Mesenchymal stem cell (in vitro differentiated cells and primary cell): Measurements from ENCODE around the gene RNF112.

ENCODE experiments used
- DNase-seq: peaks from one replicate; pipeline ENCODE4 v3.0.0-alpha.2; 2013
- H2AFZ ChIP-seq: one replicate; pipeline ENCODE4 v1.6.1; 2013; ENCODE audit warnings: low read depth, mild to moderate bottlenecking, control low read depth, inconsistent platforms, low read length, moderate library complexity
- H2AK5ac ChIP-seq: 2 replicates; pipeline ENCODE4 v1.6.1; 2013; ENCODE audit warnings: low read length, moderate library complexity, mild to moderate bottlenecking, inconsistent platforms; ENCODE audit not compliant: severe bottlenecking
- H2BK120ac ChIP-seq: one replicate; pipeline ENCODE4 v1.6.1; 2013; ENCODE audit warnings: low read depth, mild to moderate bottlenecking, inconsistent platforms, low read length, moderate library complexity
- H2BK12ac ChIP-seq, 2 experiments: one replicate each; pipeline ENCODE4 v1.6.1; 2013; ENCODE audit warnings: inconsistent platforms in 2 of 2, low read length in 2 of 2, mild to moderate bottlenecking in 2 of 2, moderate library complexity in 2 of 2, control low read depth in 1 of 2
- H2BK15ac ChIP-seq: one replicate; pipeline ENCODE4 v1.6.1; 2013; ENCODE audit warnings: mild to moderate bottlenecking, low read depth, inconsistent platforms; ENCODE audit not compliant: poor library complexity, severe bottlenecking
- H2BK5ac ChIP-seq: 2 replicates; pipeline ENCODE4 v1.6.1; 2013; ENCODE audit warnings: low read depth, mild to moderate bottlenecking, low read length, control low read depth, inconsistent platforms; ENCODE audit not compliant: poor library complexity, severe bottlenecking
- H3K14ac ChIP-seq, 2 experiments: one replicate each; pipeline ENCODE4 v1.6.1; 2013; ENCODE audit warnings: inconsistent platforms in 2 of 2, low read length in 2 of 2, control low read depth in 1 of 2, mild to moderate bottlenecking in 1 of 2, moderate library complexity in 1 of 2
- H3K18ac ChIP-seq, 2 experiments: one replicate each; pipeline ENCODE4 v1.6.1; 2013; ENCODE audit warnings: inconsistent platforms in 2 of 2, low read length in 2 of 2, control low read depth in 1 of 2, low read depth in 1 of 2, mild to moderate bottlenecking in 1 of 2
- H3K23ac ChIP-seq, 2 experiments: one replicate each; pipeline ENCODE4 v1.6.1; 2013; ENCODE audit warnings: inconsistent platforms in 2 of 2, low read length in 2 of 2, mild to moderate bottlenecking in 2 of 2, moderate library complexity in 2 of 2, control low read depth in 1 of 2
- H3K27ac ChIP-seq: 2 replicates; pipeline ENCODE4 v1.5.1; 2013; ENCODE audit warnings: mild to moderate bottlenecking, moderate library complexity, low read length, control low read depth, inconsistent platforms; ENCODE audit not compliant: poor library complexity, severe bottlenecking
- H3K27me3 ChIP-seq, 2 experiments: 2 replicates each; pipeline versions ENCODE4 v1.6.1 to v1.7.0; 2013; ENCODE audit warnings: low read length in 2 of 2, mild to moderate bottlenecking in 2 of 2, moderate library complexity in 2 of 2, control low read depth in 1 of 2, inconsistent platforms in 1 of 2; ENCODE audit not compliant: control insufficient read depth in 1 of 2, insufficient read depth in 1 of 2
- H3K36me3 ChIP-seq, 2 experiments: 2 replicates each; pipeline versions ENCODE4 v1.6.1 to v1.7.0; 2013; ENCODE audit warnings: low read length in 2 of 2, control low read depth in 1 of 2, inconsistent platforms in 1 of 2, low read depth in 1 of 2, mild to moderate bottlenecking in 1 of 2; ENCODE audit not compliant: insufficient read depth in 2 of 2, control insufficient read depth in 1 of 2
- H3K4ac ChIP-seq, 2 experiments: one replicate each; pipeline ENCODE4 v1.6.1; 2013; ENCODE audit warnings: inconsistent platforms in 2 of 2, low read length in 2 of 2, mild to moderate bottlenecking in 2 of 2, moderate library complexity in 2 of 2, control low read depth in 1 of 2, low read depth in 1 of 2
- H3K4me1 ChIP-seq: 2 replicates; pipeline ENCODE4 v1.6.1; 2013; ENCODE audit warnings: low read depth, low read length, control low read depth; ENCODE audit not compliant: control insufficient read depth, insufficient read depth
- H3K4me2 ChIP-seq: 2 replicates; pipeline ENCODE4 v1.6.1; 2013; ENCODE audit warnings: low read length, mild to moderate bottlenecking, inconsistent platforms; ENCODE audit not compliant: poor library complexity, severe bottlenecking
- H3K4me3 ChIP-seq, 2 experiments: 2 replicates each; pipeline versions ENCODE4 v1.5.1 to v1.7.0; 2013; ENCODE audit warnings: low read length in 2 of 2, mild to moderate bottlenecking in 2 of 2, control low read depth in 1 of 2, low read depth in 1 of 2; ENCODE audit not compliant: insufficient read depth in 1 of 2
- H3K79me1 ChIP-seq: replicated peaks from 2 replicates; pipeline ENCODE4 v1.6.1; 2013; ENCODE audit warnings: mild to moderate bottlenecking, control low read depth, low read length, inconsistent platforms; ENCODE audit not compliant: poor library complexity, severe bottlenecking
- H3K9ac ChIP-seq: 2 replicates; pipeline ENCODE4 v1.7.0; 2013; ENCODE audit warnings: mild to moderate bottlenecking, low read length, moderate library complexity
- H3K9me3 ChIP-seq: 2 replicates; pipeline ENCODE4 v1.7.0; 2013; ENCODE audit warnings: mild to moderate bottlenecking, low read length; ENCODE audit not compliant: control insufficient read depth
- H4K8ac ChIP-seq: one replicate; pipeline ENCODE4 v1.6.1; 2013; ENCODE audit warnings: inconsistent platforms, mild to moderate bottlenecking, low read length, moderate library complexity
- H4K91ac ChIP-seq: one replicate; pipeline ENCODE4 v1.6.1; 2013; ENCODE audit warnings: mild to moderate bottlenecking, low read length, inconsistent platforms
- WGBS: methylation state at CpG from one replicate; pipeline ENCODE4 v1.1.7; 2013; ENCODE audit warnings: mixed read lengths; 5-methylcytosine and 5-hydroxymethylcytosine counted together

Gene RNF112

GRCh38 chr17:19378416-19379360, 32.3 kb upstream of the RNF112 start, which contains the start of gene MAPK7:
Gene MAPK7, plus strand, starts transcription at chr17:19378498. Its CDS starts 403 bp downstream, at chr17:19378901.
- H2BK15ac ChIP-seq = peak within 1 kb of the TSS; percentile 82
- peak within 1 kb of the TSS; percentile 93 to 95 for H3K18ac ChIP-seq
- peak within 1 kb of the TSS; percentile 85 for H2BK5ac ChIP-seq

GRCh38 chr17:19379361-19380065, 31.5 kb upstream of the RNF112 start:
- H3K18ac ChIP-seq = peak overlapping the region in 1 of 2 experiments; percentile 19
- no peak overlapping the region for H3K23ac ChIP-seq
- no peak overlapping the region for H3K27ac ChIP-seq
- no peak for DNase-seq
- 93% methylated on average over 12 of the region's 13 CpGs for WGBS
- H3K9ac ChIP-seq = peak overlapping the region; percentile 92
- H3K27me3 ChIP-seq = no peaks in the 10 kb centered on the region
- no peak overlapping the region for H2BK15ac ChIP-seq
- H3K79me1 ChIP-seq = peaks cover 38% of the 10 kb centered on the region
- no peak overlapping the region for H2BK5ac ChIP-seq
- H3K4ac ChIP-seq = peak overlapping the region in 1 of 2 experiments; percentile 94
- no peak overlapping the region for H2AK5ac ChIP-seq
- peaks cover 51 to 53% of the 10 kb centered on the region in 2 experiments for H3K36me3 ChIP-seq
- H3K9me3 ChIP-seq = no peaks in the 10 kb centered on the region
- no peak overlapping the region for H4K8ac ChIP-seq
- H3K14ac ChIP-seq = no peak overlapping the region
- no peak overlapping the region for H2BK120ac ChIP-seq
- peak overlapping the region; percentile 82 to 96 for H3K4me3 ChIP-seq
- no peak overlapping the region for H2AFZ ChIP-seq
- H2BK12ac ChIP-seq = no peak overlapping the region
- H4K91ac ChIP-seq = peak overlapping the region; percentile 86
- peaks cover 18% of the 10 kb centered on the region for H3K4me1 ChIP-seq
- H3K4me2 ChIP-seq = peak overlapping the region; percentile 85

More at GRCh38 chr17:19378416-19379360, 32.3 kb upstream of the RNF112 start, which contains the start of gene MAPK7:
- Histone ChIP-seq H3K9me3 (no peaks in the 10 kb centered on the region), H2BK120ac (peak within 1 kb of the TSS; percentile 42), H4K8ac (peak within 1 kb of the TSS; percentile 66), H4K91ac (peak within 1 kb of the TSS; percentile 86), H3K4me1 (peaks cover 17% of the 10 kb centered on the region), H3K27ac (peak within 1 kb of the TSS; percentile 94), H2AFZ (peak within 1 kb of the TSS; percentile 55), H3K79me1 (peaks cover 33% of the 10 kb centered on the region), H2AK5ac (peak within 1 kb of the TSS; percentile 34), H3K4me3 (peak within 1 kb of the TSS; percentile 82 to 96), H3K14ac (peak within 1 kb of the TSS in 1 of 2 experiments; percentile 95), H2BK12ac (peak within 1 kb of the TSS; percentile 35 to 76), H3K27me3 (no peaks in the 10 kb centered on the region), H3K36me3 (peaks cover 42 to 45% of the 10 kb centered on the region in 2 experiments), H3K23ac (peak within 1 kb of the TSS in 1 of 2 experiments; percentile 91), H3K9ac (peak within 1 kb of the TSS; percentile 96), H3K4me2 (peak within 1 kb of the TSS; percentile 85), H3K4ac (peak within 1 kb of the TSS; percentile 78 to 94)
- 6% methylated on average over 68 of the region's 69 CpGs for WGBS
- peak; percentile 22 for DNase-seq

GRCh38 chr17:19380481-19381301, 30.3 kb upstream of the RNF112 start:
- Histone ChIP-seq H3K36me3 (peaks cover 59 to 65% of the 10 kb centered on the region in 2 experiments), H3K4me1 (peaks cover 26% of the 10 kb centered on the region), H3K4me2 (no peak overlapping the region), H2BK15ac (no peak overlapping the region), H3K9ac (no peak overlapping the region), H3K27me3 (no peaks in the 10 kb centered on the region), H2BK120ac (no peak overlapping the region), H3K4me3 (no peak overlapping the region), H4K8ac (peak overlapping the region; percentile 5), H2BK12ac (no peak overlapping the region), H3K14ac (no peak overlapping the region), H3K79me1 (peaks cover 39% of the 10 kb centered on the region), H3K9me3 (no peaks in the 10 kb centered on the region), H3K4ac (no peak overlapping the region), H3K18ac (no peak overlapping the region), H2AK5ac (no peak overlapping the region), H2BK5ac (no peak overlapping the region), H3K23ac (no peak overlapping the region), H3K27ac (no peak overlapping the region), H2AFZ (no peak overlapping the region), H4K91ac (peak overlapping the region; percentile 31)
- WGBS = 97% methylated on average over 28 of the region's 29 CpGs
- no peak for DNase-seq
